SK-N-SH (cell line): ENCODE results near the gene CEP131. TPM values are rescaled to one million over a fixed set of nuclear protein-coding genes. Genes with fewer than 3 reads are reported as not detected.

Source experiments
- CTCF ChIA-PET: fragments of 300-600, 350-600 bp; formaldehyde crosslinking; extraction: SDS; loops from one replicate; lab custom pipeline; 2021; lab: Yijun Ruan, JAX
- POLR2A ChIA-PET: fragments of 350-600 bp; sonication (Branson Sonifier 250); formaldehyde crosslinking; extraction: SDS; loops from one replicate; lab custom pipeline; 2020; ENCODE audit warnings: antibody characterized with exemption, inconsistent platforms; lab: Yijun Ruan, JAX
- DNase-seq: peaks from one replicate; pipeline ENCODE4 v3.0.0; 2012
- H2AFZ ChIP-seq: fragments of 200-600 bp; sonication (generic); 2 replicates; pipeline ENCODE4 v1.8.1; 2016; ENCODE audit warnings: antibody characterized with exemption, mild to moderate bottlenecking, low read depth
- H3F3A ChIP-seq: fragments of 200-600 bp; sonication (generic); replicated peaks from 2 replicates; pipeline ENCODE3; 2016; ENCODE audit warnings: antibody characterized with exemption, mild to moderate bottlenecking; ENCODE audit not compliant: insufficient read depth
- H3K27ac ChIP-seq, 2 experiments: fragments of 200-500 bp in 1 of 2; fragments of 200-600 bp in 1 of 2; sonication (Bioruptor generic) in 1 of 2; sonication (generic), shearing (Covaris generic) in 1 of 2; 2 replicates each; pipeline versions ENCODE4 v1.5.1 to v1.6.1; 2014 to 2016; ENCODE audit warnings: low read depth in 2 of 2, inconsistent platforms in 1 of 2, low read length in 1 of 2, mild to moderate bottlenecking in 1 of 2, mixed read lengths in 1 of 2
- H3K27me3 ChIP-seq: fragments of 200-600 bp; sonication (generic), shearing (Covaris generic); 2 replicates; pipeline ENCODE4 v1.6.1; 2016; ENCODE audit warnings: mixed run types; ENCODE audit not compliant: insufficient read depth
- H3K36me3 ChIP-seq, 2 experiments: fragments of 200-500 bp in 1 of 2; fragments of 200-600 bp in 1 of 2; sonication (Bioruptor generic) in 1 of 2; sonication (generic) in 1 of 2; replicated peaks in 1 of 2; 2 replicates each; pipeline versions ENCODE3 to v1.5.1; 2014 to 2016; ENCODE audit warnings: low read length in 1 of 2, mild to moderate bottlenecking in 1 of 2; ENCODE audit not compliant: insufficient read depth in 2 of 2, control insufficient read depth in 1 of 2
- H3K4me1 ChIP-seq, 2 experiments: fragments of 200-500 bp in 1 of 2; fragments of 200-600 bp in 1 of 2; sonication (Bioruptor generic) in 1 of 2; sonication (generic), shearing (Covaris generic) in 1 of 2; 2 replicates each; pipeline versions ENCODE4 v1.5.1 to v1.6.1; 2014 to 2016; ENCODE audit warnings: low read depth in 1 of 2, low read length in 1 of 2, mixed run types in 1 of 2; ENCODE audit not compliant: insufficient read depth in 2 of 2, control insufficient read depth in 1 of 2
- H3K4me2 ChIP-seq: fragments of 200-600 bp; sonication (generic), shearing (Covaris generic); 2 replicates; pipeline ENCODE4 v1.6.1; 2017; ENCODE audit warnings: mixed run types
- H3K4me3 ChIP-seq, 2 experiments: fragments of 200-500 bp in 1 of 2; fragments of 200-600 bp in 1 of 2; sonication (Bioruptor generic) in 1 of 2; sonication (generic), shearing (Covaris generic) in 1 of 2; 2 replicates each; pipeline versions ENCODE4 v1.5.1 to v1.8.1; 2014 to 2016; ENCODE audit warnings: low read depth in 2 of 2, inconsistent platforms in 1 of 2, low read length in 1 of 2, mild to moderate bottlenecking in 1 of 2, mixed read lengths in 1 of 2, moderate library complexity in 1 of 2
- H3K79me2 ChIP-seq: fragments of 200-600 bp; sonication (generic); 2 replicates; pipeline ENCODE4 v1.8.1; 2017; ENCODE audit warnings: mild to moderate bottlenecking; ENCODE audit not compliant: insufficient read depth
- H3K9ac ChIP-seq: fragments of 200-600 bp; sonication (generic); 2 replicates; pipeline ENCODE4 v1.6.1; 2017; ENCODE audit warnings: mixed run types
- H3K9me2 ChIP-seq: fragments of 200-600 bp; sonication (generic); 2 replicates; pipeline ENCODE4 v1.6.1; 2017; ENCODE audit warnings: mixed run types
- H3K9me3 ChIP-seq: fragments of 200-600 bp; sonication (generic); 2 replicates; pipeline ENCODE4 v1.6.1; 2017; ENCODE audit warnings: mixed run types, mild to moderate bottlenecking, moderate library complexity
- H4K20me1 ChIP-seq: fragments of 200-600 bp; sonication (generic); 2 replicates; pipeline ENCODE4 v1.6.1; 2017; ENCODE audit warnings: mild to moderate bottlenecking, mixed run types; ENCODE audit not compliant: insufficient read depth
- CHD2 ChIP-seq: fragments of 150-350 bp; IDR thresholded peaks from 2 replicates; pipeline ENCODE4 v1.6.1; 2018; ENCODE audit warnings: low read length; ENCODE audit not compliant: partially characterized antibody
- EP300 ChIP-seq, 2 experiments: IDR thresholded peaks; 2 replicates each; pipeline versions ENCODE4 v1.4.0 to v1.6.1; 2012; ENCODE audit warnings: borderline replicate concordance in 1 of 2, low read depth in 1 of 2, low read length in 1 of 2
- FOSL2 ChIP-seq: IDR thresholded peaks from 2 replicates; pipeline ENCODE4 v1.4.0; 2012; ENCODE audit warnings: low read depth, mild to moderate bottlenecking, moderate library complexity, borderline replicate concordance
- FOXM1 ChIP-seq: IDR thresholded peaks from 2 replicates; pipeline ENCODE4 v1.4.0; 2012; ENCODE audit warnings: low read depth, mild to moderate bottlenecking
- GATA2 ChIP-seq: sonication (generic); formaldehyde crosslinking; IDR thresholded peaks from 2 replicates; pipeline ENCODE4 v1.5.0; 2020; ENCODE audit warnings: mild to moderate bottlenecking, missing genetic modification reagents
- JUND ChIP-seq: IDR thresholded peaks from 2 replicates; pipeline ENCODE4 v1.4.0; 2012
- MEF2A ChIP-seq: IDR thresholded peaks from 2 replicates; pipeline ENCODE4 v1.4.0; 2012; ENCODE audit warnings: low read depth, borderline replicate concordance
- MXI1 ChIP-seq: IDR thresholded peaks from 2 replicates; pipeline ENCODE4 v1.6.1; 2012; ENCODE audit warnings: mild to moderate bottlenecking, low read depth, low read length, improper control_type of control experiment
- RCOR1 ChIP-seq: fragments of 150-350 bp; IDR thresholded peaks from 2 replicates; pipeline ENCODE4 v1.6.1; 2017; ENCODE audit warnings: antibody characterized with exemption, low read length
- RFX5 ChIP-seq: IDR thresholded peaks from 2 replicates; pipeline ENCODE4 v1.6.1; 2012; ENCODE audit warnings: mild to moderate bottlenecking, improper control_type of control experiment, low read length
- RXRA ChIP-seq: IDR thresholded peaks from 2 replicates; pipeline ENCODE4 v1.4.0; 2012; ENCODE audit warnings: low read depth, mild to moderate bottlenecking, borderline replicate concordance
- SIN3A ChIP-seq: IDR thresholded peaks from 2 replicates; pipeline ENCODE4 v1.6.1; 2012; ENCODE audit warnings: low read depth, mild to moderate bottlenecking, low read length, moderate library complexity, borderline replicate concordance
- SMC3 ChIP-seq: IDR thresholded peaks from 2 replicates; pipeline ENCODE4 v1.6.1; 2012; ENCODE audit warnings: low read depth, low read length, improper control_type of control experiment
- TAF1 ChIP-seq: IDR thresholded peaks from 2 replicates; pipeline ENCODE4 v1.6.1; 2012; ENCODE audit warnings: low read depth, mild to moderate bottlenecking, low read length, moderate library complexity, borderline replicate concordance
- TCF12 ChIP-seq: IDR thresholded peaks from 2 replicates; pipeline ENCODE4 v1.4.0; 2012
- USF2 ChIP-seq: fragments of 150-350 bp; IDR thresholded peaks from 2 replicates; pipeline ENCODE4 v1.6.1; 2017; ENCODE audit warnings: antibody characterized with exemption, low read length, low read depth, borderline replicate concordance
- YY1 ChIP-seq: IDR thresholded peaks from 2 replicates; pipeline ENCODE4 v1.4.0; 2012; ENCODE audit warnings: low read depth, mild to moderate bottlenecking
- ZBTB33 ChIP-seq: IDR thresholded peaks from 2 replicates; pipeline ENCODE4 v1.4.0; 2012; ENCODE audit warnings: low read depth, borderline replicate concordance
- WGBS: methylation state at CpG from one replicate; pipeline ENCODE4 v1.1.6; 2017; ENCODE audit warnings: low lambda C conversion rate; 5-methylcytosine and 5-hydroxymethylcytosine counted together
- polyA plus RNA-seq, 3 experiments: library from polyadenylated mRNA; depleted of rRNA; stranded (reverse); fragments of >200 nt; gene quantifications; 2 replicates each; pipeline ENCODE4 v1.2.3, GENCODE V29; 2012

The CEP131 gene
- polyA plus RNA-seq, 1 of the 3 experiments (the other 2 are of a cell fraction), result 34.8 TPM

DNA sequence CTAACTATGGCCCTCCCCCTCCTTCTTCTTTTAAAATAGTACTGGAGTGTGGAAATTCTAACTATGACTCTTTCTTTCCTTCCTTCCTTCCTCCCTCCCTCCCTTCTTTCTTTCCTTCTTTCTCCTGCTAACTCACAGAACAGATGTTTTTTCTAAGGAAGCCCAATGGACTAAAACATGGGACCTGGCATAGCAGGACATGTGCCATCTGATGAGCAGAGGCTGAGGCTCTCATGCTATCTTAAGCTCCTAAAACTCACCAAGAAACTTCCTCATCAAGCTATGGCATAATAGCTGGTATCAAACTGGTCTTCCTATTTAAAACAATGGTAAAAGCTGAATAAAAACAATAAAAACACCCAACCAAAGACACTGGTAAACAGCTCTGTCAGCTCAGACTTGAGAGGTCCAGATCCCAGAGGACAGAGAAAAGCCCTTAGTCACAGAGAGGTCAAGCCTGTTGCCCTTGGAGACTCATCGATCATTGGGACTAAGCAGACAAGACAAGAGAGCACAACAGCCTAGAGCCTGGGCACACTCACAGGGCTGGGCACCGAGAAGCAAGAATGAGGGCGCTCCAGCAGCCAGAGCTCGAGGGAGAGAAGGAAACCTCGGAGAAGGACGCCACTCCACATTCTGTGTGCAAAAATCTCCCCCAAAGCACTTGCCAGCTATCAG, 44.8 kb upstream of the CEP131 start (continued):
- no peak for TF ChIP-seq RXRA

- 95% methylated on average over 22 of the region's 22 CpGs for WGBS
- CTCF ChIA-PET, result interaction anchor here (1.0 to 1.3 kb wide), 3 partner anchors 10 to 136 kb away, joined by 3 to 4 read pairs (median 3); no protein-coding TSS in a partner anchor
Measured at GRCh38 chr17:81265576-81265975, 42.8 kb upstream of the CEP131 start.

DNA sequence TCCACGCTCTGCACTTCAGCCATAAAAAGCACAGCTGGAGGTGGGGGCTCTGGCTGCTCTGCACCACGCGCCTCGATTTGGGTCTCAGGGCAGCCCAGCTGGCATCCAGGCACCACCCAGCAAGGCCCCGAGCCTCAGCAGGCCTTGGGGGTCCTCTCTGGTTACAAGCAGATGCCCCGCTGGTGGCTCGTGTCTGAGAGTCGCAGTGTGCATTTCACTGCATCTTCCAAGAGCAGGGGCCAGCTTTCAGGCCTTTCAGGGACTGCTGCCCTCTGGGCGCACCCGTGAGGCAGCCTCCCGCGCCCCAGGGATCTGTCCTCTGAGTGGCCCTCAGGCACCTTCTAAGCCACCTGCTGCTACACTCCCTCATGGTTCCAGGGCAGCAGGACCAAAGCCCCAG, 41.9 kb upstream of the CEP131 start:
- Histone ChIP-seq H3K4me1 (peaks cover 0 to 2% of the 10 kb centered on the region in 2 experiments; a peak in 1 of 4 replicates), H2AFZ (no peak overlapping the region), H3K36me3 (peaks cover 52 to 78% of the 10 kb centered on the region in 2 experiments), H4K20me1 (no peaks in the 10 kb centered on the region), H3K27ac (no peak overlapping the region), H3K9me2 (no peaks in the 10 kb centered on the region), H3F3A (peaks cover 9% of the 10 kb centered on the region), H3K4me3 (no peak overlapping the region), H3K9ac (no peak overlapping the region), H3K79me2 (no peaks in the 10 kb centered on the region)
- no peak for DNase-seq
- WGBS, result 94% methylated on average over 12 of the region's 12 CpGs
- TF ChIP-seq FOXM1 (no peak), RFX5 (no peak), TAF1 (no peak), JUND (no peak), MEF2A (no peak), CHD2 (no peak), TCF12 (no peak), USF2 (no peak), GATA2 (no peak), RCOR1 (no peak), YY1 (no peak), EP300 (IDR thresholded peaks at IDR 0.05; ENCODE audit: borderline replicate concordance in 1 of 2, low read depth in 1 of 2, low read length in 1 of 2) (no peak), FOSL2 (no peak), MXI1 (no peak), SIN3A (no peak), ZBTB33 (no peak)
- TF ChIP-seq, all 33 proteins: peak for 0
- ChIA-PET POLR2A (no interaction called here), CTCF (interaction anchor here (0.9 to 1.0 kb wide), 3 partner anchors 13 to 220 kb away, joined by 3 read pairs; no protein-coding TSS in a partner anchor)
- Histone ChIP-seq H3K27me3 (no peaks in the 10 kb centered on the region), H3K9me3 (no peaks in the 10 kb centered on the region), H3K4me2 (no peak overlapping the region)

More at GRCh38 chr17:81265576-81265975, 42.8 kb upstream of the CEP131 start:
- Histone ChIP-seq H3K36me3 (peaks cover 59 to 76% of the 10 kb centered on the region in 2 experiments), H2AFZ (no peak overlapping the region), H3K27me3 (no peaks in the 10 kb centered on the region), H3K4me3 (no peak overlapping the region), H3K79me2 (no peaks in the 10 kb centered on the region), H3F3A (peaks cover 9% of the 10 kb centered on the region), H4K20me1 (no peaks in the 10 kb centered on the region), H3K9me2 (no peaks in the 10 kb centered on the region), H3K9me3 (no peaks in the 10 kb centered on the region), H3K4me2 (no peak overlapping the region), H3K4me1 (peaks cover 0 to 2% of the 10 kb centered on the region in 2 experiments; a peak in 1 of 4 replicates), H3K9ac (no peak overlapping the region), H3K27ac (no peak overlapping the region)
- TF ChIP-seq GATA2, result no peak
- TF ChIP-seq CHD2, result no peak
- TF ChIP-seq SMC3, result no peak
- POLR2A ChIA-PET, result no interaction called here
- DNase-seq, result no peak
